Loucy (cell line): Measurements from ENCODE around the gene FARS2.

Experiments used
- H2AFZ ChIP-seq: fragments of 200-600 bp; sonication (generic); 2 replicates; pipeline ENCODE4 v1.6.0; 2016; ENCODE audit warnings: antibody characterized with exemption, mild to moderate bottlenecking, low read length, moderate library complexity
- H3F3A ChIP-seq: fragments of 200-600 bp; 2 replicates; pipeline ENCODE4 v1.6.0; 2016; ENCODE audit warnings: antibody characterized with exemption, low read depth, mild to moderate bottlenecking
- H3K27me3 ChIP-seq: fragments of 200-600 bp; sonication (generic); 2 replicates; pipeline ENCODE4 v1.6.1; 2014; ENCODE audit warnings: low read length, mild to moderate bottlenecking; ENCODE audit not compliant: insufficient read depth, poor library complexity, severe bottlenecking
- H3K36me3 ChIP-seq: fragments of 200-600 bp; sonication (generic); 2 replicates; pipeline ENCODE4 v1.6.1; 2016; ENCODE audit warnings: low read length; ENCODE audit not compliant: insufficient read depth
- H3K4me1 ChIP-seq: fragments of 200-600 bp; sonication (generic); 2 replicates; pipeline ENCODE4 v1.5.1; 2014; ENCODE audit warnings: low read length, mild to moderate bottlenecking; ENCODE audit not compliant: insufficient read depth, poor library complexity, severe bottlenecking
- H3K4me2 ChIP-seq: fragments of 200-600 bp; sonication (generic); 2 replicates; pipeline ENCODE4 v1.6.0; 2014; ENCODE audit warnings: antibody characterized with exemption, low read length, low read depth, mild to moderate bottlenecking; ENCODE audit not compliant: poor library complexity, severe bottlenecking
- H3K4me3 ChIP-seq: fragments of 200-600 bp; sonication (generic); 2 replicates; pipeline ENCODE4 v1.5.1; 2014; ENCODE audit warnings: low read length, mild to moderate bottlenecking, mixed read lengths; ENCODE audit not compliant: poor library complexity, severe bottlenecking
- H3K79me2 ChIP-seq: fragments of 200-600 bp; sonication (generic); 2 replicates; pipeline ENCODE4 v1.6.1; 2014; ENCODE audit warnings: low read length; ENCODE audit not compliant: insufficient read depth
- H3K9ac ChIP-seq: fragments of 200-600 bp; sonication (generic); 2 replicates; pipeline ENCODE4 v1.6.0; 2014; ENCODE audit warnings: mild to moderate bottlenecking, low read depth, low read length, moderate library complexity; ENCODE audit not compliant: poor library complexity, severe bottlenecking
- H3K9me2 ChIP-seq: fragments of 200-600 bp; sonication (generic); replicated peaks from 2 replicates; pipeline ENCODE4 v1.6.1; 2016; ENCODE audit warnings: low read depth, low read length, mixed read lengths
- H3K9me3 ChIP-seq: fragments of 200-600 bp; sonication (generic); 2 replicates; pipeline ENCODE4 v1.6.1; 2014; ENCODE audit warnings: mild to moderate bottlenecking, antibody characterized with exemption, low read length, low read depth; ENCODE audit not compliant: insufficient read depth
- H4K20me1 ChIP-seq: fragments of 200-600 bp; sonication (generic); 2 replicates; pipeline ENCODE4 v1.6.0; 2014; ENCODE audit warnings: antibody characterized with exemption, low read length, mild to moderate bottlenecking; ENCODE audit not compliant: insufficient read depth, poor library complexity, severe bottlenecking
- EZH2phosphoT487 ChIP-seq: fragments of 200-600 bp; IDR thresholded peaks from 2 replicates; pipeline ENCODE4 v1.6.1; 2018; ENCODE audit warnings: antibody characterized with exemption, mild to moderate bottlenecking, moderate library complexity, borderline replicate concordance
- TF ChIP-seq, protein P1 (sequence below): fragments of 200-600 bp; sonication (generic); conservative IDR thresholded peaks from 2 replicates; pipeline ENCODE4 v1.5.1; 2014; ENCODE audit warnings: mild to moderate bottlenecking, antibody characterized with exemption, low read length

Gene FARS2

DNA sequence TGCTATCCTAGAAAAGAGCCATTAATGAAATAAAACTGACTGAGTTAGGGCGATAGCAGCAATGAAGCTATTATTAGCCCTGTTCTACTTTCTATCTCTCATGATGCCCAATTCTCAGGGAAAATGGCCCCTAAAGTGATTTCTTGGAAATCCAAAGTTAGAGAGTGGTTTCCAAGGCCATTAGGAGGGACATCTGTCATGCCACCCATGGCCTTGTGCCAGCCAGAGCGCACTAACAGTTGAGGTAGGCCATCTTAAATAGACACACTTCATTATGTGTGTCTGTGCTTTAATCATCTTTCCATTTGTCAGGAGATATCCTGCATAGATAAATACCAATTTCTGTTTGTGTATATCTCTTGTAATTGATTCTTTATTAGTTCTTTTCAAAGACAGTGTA is 483.8 kb downstream of the FARS2 start:
- Histone ChIP-seq H3K4me1 (no peaks in the 10 kb centered on the region), H3K79me2 (no peaks in the 10 kb centered on the region), H2AFZ (no peak overlapping the region), H3K9ac (no peak overlapping the region), H3K36me3 (no peaks in the 10 kb centered on the region), H3K4me3 (no peak overlapping the region), H4K20me1 (no peaks in the 10 kb centered on the region), H3K27me3 (no peaks in the 10 kb centered on the region), H3K9me3 (no peaks in the 10 kb centered on the region), H3K4me2 (no peak overlapping the region), H3F3A (no peaks in the 10 kb centered on the region), H3K9me2 (no peaks in the 10 kb centered on the region)
- TF ChIP-seq EZH2phosphoT487 = no peak
- TF ChIP-seq, protein P1, sequence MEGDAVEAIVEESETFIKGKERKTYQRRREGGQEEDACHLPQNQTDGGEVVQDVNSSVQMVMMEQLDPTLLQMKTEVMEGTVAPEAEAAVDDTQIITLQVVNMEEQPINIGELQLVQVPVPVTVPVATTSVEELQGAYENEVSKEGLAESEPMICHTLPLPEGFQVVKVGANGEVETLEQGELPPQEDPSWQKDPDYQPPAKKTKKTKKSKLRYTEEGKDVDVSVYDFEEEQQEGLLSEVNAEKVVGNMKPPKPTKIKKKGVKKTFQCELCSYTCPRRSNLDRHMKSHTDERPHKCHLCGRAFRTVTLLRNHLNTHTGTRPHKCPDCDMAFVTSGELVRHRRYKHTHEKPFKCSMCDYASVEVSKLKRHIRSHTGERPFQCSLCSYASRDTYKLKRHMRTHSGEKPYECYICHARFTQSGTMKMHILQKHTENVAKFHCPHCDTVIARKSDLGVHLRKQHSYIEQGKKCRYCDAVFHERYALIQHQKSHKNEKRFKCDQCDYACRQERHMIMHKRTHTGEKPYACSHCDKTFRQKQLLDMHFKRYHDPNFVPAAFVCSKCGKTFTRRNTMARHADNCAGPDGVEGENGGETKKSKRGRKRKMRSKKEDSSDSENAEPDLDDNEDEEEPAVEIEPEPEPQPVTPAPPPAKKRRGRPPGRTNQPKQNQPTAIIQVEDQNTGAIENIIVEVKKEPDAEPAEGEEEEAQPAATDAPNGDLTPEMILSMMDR = no peak

- Histone ChIP-seq H3K4me2 (no peak overlapping the region), H3K4me3 (no peak overlapping the region), H3K79me2 (no peaks in the 10 kb centered on the region), H3K9me3 (no peaks in the 10 kb centered on the region), H3K9me2 (no peaks in the 10 kb centered on the region), H3K4me1 (no peaks in the 10 kb centered on the region), H3K36me3 (no peaks in the 10 kb centered on the region), H2AFZ (no peak overlapping the region), H3F3A (no peaks in the 10 kb centered on the region), H3K27me3 (no peaks in the 10 kb centered on the region), H3K9ac (no peak overlapping the region), H4K20me1 (no peaks in the 10 kb centered on the region)
- no peak for TF ChIP-seq EZH2phosphoT487
- TF ChIP-seq, protein P1 = peak; percentile 39
Observed at GRCh38 chr6:5746053-5746758, 484.9 kb downstream of the FARS2 start.

- Histone ChIP-seq H4K20me1 (no peaks in the 10 kb centered on the region), H3K27me3 (no peaks in the 10 kb centered on the region), H3K4me2 (no peak overlapping the region), H3K9me3 (no peaks in the 10 kb centered on the region), H3K4me1 (no peaks in the 10 kb centered on the region), H2AFZ (no peak overlapping the region), H3K9me2 (no peaks in the 10 kb centered on the region), H3K79me2 (no peaks in the 10 kb centered on the region), H3F3A (no peaks in the 10 kb centered on the region), H3K9ac (no peak overlapping the region), H3K36me3 (no peaks in the 10 kb centered on the region), H3K4me3 (no peak overlapping the region)
- TF ChIP-seq EZH2phosphoT487 = no peak
- TF ChIP-seq, protein P1 = no peak
Observed at GRCh38 chr6:5746759-5747130, 485.4 kb downstream of the FARS2 start.
